Measurements from ENCODE around the gene MBD6. TPM values are rescaled to one million over a fixed set of nuclear protein-coding genes. Genes with fewer than 3 reads are reported as not detected.

MBD6 gene
- total RNA-seq, 4 donors from 2014 or later: 14.9 to 138 (median 17.1) TPM

DNA sequence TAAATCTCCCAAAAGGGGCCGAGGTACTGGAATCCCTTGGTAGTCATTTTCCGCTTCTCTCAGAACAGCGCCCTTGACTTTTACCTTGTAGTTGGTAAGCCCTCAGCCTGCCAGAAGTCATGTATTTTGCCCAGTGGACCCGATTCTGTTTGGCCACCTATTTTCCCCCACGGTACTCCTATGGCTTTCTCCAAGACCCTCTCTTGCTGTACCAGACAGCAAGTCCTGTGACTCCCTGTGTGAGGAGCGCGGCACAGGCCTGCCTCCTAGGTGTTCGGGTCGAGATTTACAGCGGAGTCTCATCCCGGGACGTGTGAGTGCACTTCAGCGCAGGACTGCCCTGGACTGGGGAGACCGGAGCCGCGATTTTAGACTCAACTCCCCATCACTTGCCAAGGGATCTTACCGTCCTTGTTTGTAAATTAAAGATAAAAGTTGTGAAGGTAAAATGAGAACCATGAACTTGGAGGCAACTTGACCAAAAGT is 1.1 kb upstream of the MBD6 start:
- peaks cover 12 to 21% of the 10 kb centered on the region in 2 donors for H3K4me1 ChIP-seq
- H3K36me3 ChIP-seq: no peaks in the 10 kb centered on the region
- DNase-seq: peak; percentile 53 to 67
- TF ChIP-seq, protein P1, sequence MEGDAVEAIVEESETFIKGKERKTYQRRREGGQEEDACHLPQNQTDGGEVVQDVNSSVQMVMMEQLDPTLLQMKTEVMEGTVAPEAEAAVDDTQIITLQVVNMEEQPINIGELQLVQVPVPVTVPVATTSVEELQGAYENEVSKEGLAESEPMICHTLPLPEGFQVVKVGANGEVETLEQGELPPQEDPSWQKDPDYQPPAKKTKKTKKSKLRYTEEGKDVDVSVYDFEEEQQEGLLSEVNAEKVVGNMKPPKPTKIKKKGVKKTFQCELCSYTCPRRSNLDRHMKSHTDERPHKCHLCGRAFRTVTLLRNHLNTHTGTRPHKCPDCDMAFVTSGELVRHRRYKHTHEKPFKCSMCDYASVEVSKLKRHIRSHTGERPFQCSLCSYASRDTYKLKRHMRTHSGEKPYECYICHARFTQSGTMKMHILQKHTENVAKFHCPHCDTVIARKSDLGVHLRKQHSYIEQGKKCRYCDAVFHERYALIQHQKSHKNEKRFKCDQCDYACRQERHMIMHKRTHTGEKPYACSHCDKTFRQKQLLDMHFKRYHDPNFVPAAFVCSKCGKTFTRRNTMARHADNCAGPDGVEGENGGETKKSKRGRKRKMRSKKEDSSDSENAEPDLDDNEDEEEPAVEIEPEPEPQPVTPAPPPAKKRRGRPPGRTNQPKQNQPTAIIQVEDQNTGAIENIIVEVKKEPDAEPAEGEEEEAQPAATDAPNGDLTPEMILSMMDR (IDR thresholded peaks at IDR 0.05): no peak
- no peaks in the 10 kb centered on the region for H3K9me3 ChIP-seq
- peak overlapping the region; percentile 97 to 99 for H3K27ac ChIP-seq
- H3K27me3 ChIP-seq: no peaks in the 10 kb centered on the region
- intact Hi-C loops (cut with DNase I; ENCODE audit: low total_unique reads): no loop called here
- peak overlapping the region; percentile 80 to 88 for H3K4me3 ChIP-seq

DNA sequence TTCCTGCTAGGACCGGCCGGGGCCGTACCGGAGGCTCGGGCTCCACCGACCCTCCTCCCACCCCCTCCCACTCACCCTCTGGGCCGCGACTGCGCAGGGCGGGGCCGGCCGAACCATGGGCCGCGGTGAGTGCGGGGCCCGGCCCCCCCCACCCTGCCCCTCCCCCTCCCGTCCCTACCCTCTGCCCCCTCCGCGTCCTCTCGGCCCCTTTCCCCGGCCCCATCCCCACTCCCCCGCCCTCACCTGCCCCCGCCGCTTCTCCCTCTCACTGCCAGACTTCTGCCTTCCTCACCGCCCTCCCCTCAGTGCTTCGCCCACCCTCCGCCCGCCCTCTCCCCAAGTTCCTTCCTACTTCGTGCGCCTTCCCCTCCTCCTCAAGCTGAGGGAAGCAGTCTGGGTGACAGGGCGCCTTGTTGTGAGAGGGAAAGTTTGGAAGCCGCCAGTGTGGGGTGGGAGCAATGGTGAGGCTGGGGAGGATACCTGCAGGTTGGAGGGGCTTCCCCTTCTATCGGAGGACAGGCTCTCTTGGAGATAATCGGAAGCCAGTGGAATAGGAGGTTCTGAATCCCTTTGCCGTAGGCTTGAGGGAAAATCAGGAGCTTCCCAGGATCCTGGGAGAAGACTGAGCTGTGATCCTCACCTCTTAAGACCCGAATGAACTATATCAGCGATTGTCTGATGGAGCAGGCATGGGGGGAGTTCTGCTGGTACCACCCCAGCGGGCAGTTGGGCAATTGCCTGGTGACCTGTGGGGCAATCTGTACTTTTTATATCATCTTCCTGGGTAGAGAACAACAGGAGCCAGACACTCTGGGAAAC is 472 bp downstream of the MBD6 start:
- peak overlapping the region; percentile 80 to 88 for H3K4me3 ChIP-seq
- H3K9me3 ChIP-seq: no peaks in the 10 kb centered on the region
- peaks cover 12 to 21% of the 10 kb centered on the region in 2 donors for H3K4me1 ChIP-seq
- no peaks in the 10 kb centered on the region for H3K27me3 ChIP-seq
- H3K36me3 ChIP-seq: no peaks in the 10 kb centered on the region
- intact Hi-C loops (cut with DNase I; ENCODE audit: low total_unique reads): no loop called here
- peak; percentile 66 to 69 for DNase-seq
- H3K27ac ChIP-seq: peak overlapping the region; percentile 97 to 99
- no peak for TF ChIP-seq POLR2A (IDR thresholded peaks at IDR 0.05)
- TF ChIP-seq, protein P1 (IDR thresholded peaks at IDR 0.05): no peak

DNA sequence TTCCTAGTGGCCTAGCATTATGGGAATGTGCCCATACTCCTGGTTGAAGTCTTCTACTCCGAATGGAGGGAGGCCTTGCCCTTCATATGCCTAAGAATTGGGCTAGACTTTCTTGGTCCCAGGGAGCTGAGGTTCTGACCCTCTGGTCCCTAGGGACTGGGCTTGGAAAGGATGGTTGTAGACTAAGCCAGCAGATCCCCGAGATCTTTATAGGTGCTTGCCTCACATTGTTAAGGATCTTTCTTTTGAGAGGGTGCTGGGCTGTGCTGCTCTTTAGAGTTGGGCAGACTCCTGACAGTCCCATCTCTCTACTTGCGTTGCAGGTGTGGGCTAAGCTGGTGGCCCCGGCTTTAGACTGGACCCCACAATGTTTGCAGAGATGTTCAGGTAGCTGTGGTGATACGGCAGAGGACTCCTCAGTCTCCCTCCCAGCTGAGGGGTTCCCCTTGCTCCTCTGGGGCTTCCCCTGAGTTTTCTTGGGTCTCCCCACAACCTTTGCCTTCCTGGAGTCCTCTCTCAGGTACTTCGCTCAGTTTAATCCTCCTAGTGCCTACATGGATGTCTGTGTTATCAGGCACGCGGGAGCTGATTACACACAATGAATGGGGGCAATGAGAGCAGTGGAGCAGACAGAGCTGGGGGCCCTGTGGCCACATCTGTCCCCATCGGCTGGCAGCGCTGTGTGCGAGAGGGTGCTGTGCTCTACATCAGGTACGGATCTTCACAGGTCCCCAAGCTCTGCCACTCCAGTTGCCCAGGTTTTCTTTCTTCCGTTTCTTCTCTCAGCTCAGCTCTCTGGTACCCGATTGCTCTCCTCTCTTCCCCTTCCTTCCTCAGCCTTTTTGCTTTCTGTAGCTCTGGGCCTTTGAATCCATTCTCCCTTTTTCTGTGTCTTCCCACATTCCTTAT is 1.3 kb downstream of the MBD6 start:
- Histone ChIP-seq H3K36me3 (no peaks in the 10 kb centered on the region), H3K9me3 (no peaks in the 10 kb centered on the region), H3K27me3 (no peaks in the 10 kb centered on the region), H3K27ac (peak overlapping the region; percentile 97 to 99), H3K4me3 (peak overlapping the region; percentile 80 to 88), H3K4me1 (peaks cover 6 to 20% of the 10 kb centered on the region in 2 donors)
- TF ChIP-seq, protein P1 (IDR thresholded peaks at IDR 0.05): no peak
- TF ChIP-seq POLR2A (IDR thresholded peaks at IDR 0.05): no peak
- DNase-seq: peak in 1 of 2 donors; percentile 29
- intact Hi-C loops (cut with DNase I; ENCODE audit: low total_unique reads): no loop called here

DNA sequence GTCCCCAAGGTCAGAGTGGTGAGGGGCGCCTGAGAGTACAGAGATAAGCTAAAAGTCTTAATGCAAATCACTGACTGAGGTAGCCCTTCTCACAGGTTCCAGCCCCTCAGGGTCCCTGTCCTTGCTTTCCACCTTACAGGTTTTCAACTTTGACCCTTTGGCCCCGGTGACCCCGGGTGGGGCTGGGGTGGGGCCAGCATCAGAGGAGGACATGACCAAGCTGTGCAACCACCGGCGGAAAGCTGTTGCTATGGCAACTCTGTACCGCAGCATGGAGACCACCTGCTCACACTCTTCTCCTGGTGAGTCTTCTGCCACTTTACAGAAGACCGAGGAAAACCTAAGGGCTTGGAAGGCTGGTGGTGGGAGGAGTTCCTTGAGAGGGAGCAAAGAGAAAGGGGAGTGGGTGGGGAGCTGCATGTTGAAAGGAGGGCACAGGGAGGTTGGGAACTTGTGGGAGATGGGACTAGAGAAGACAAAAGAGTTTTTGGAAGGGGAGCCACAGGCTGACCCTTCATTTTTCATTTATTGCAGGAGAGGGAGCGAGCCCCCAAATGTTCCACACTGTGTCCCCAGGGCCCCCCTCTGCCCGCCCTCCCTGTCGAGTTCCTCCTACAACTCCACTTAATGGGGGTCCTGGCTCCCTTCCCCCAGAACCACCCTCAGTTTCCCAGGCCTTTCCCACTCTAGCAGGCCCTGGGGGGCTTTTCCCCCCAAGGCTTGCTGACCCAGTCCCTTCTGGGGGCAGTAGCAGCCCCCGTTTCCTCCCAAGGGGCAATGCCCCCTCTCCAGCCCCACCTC is 2.4 kb downstream of the MBD6 start:
- peak in 1 of 2 donors; percentile 31 for DNase-seq
- no peaks in the 10 kb centered on the region for H3K36me3 ChIP-seq
- peaks cover 4 to 19% of the 10 kb centered on the region in 2 donors for H3K4me1 ChIP-seq
- no peaks in the 10 kb centered on the region for H3K9me3 ChIP-seq
- H3K27me3 ChIP-seq: no peaks in the 10 kb centered on the region
- intact Hi-C loops (cut with DNase I; ENCODE audit: low total_unique reads): no loop called here
- no peak overlapping the region for H3K4me3 ChIP-seq
- peak overlapping the region; percentile 97 to 99 for H3K27ac ChIP-seq
- no peak for TF ChIP-seq POLR2A (IDR thresholded peaks at IDR 0.05)
- TF ChIP-seq, protein P1 (IDR thresholded peaks at IDR 0.05): no peak

Data from uterus (tissue), 4 donors.